H9 (cell line): ENCODE results near the gene SUPT3H. TPM values are rescaled to one million over a fixed set of nuclear protein-coding genes. Genes with fewer than 3 reads are reported as not detected.

ENCODE experiments used
- DNase-seq: peaks from one replicate; pipeline ENCODE4 v3.0.0-alpha.2; 2017
- H2AFZ ChIP-seq: one replicate; pipeline ENCODE4 v1.6.1; 2013; ENCODE audit warnings: mild to moderate bottlenecking, low read length, control low read depth, moderate library complexity
- H2AK5ac ChIP-seq: 2 replicates; pipeline ENCODE4 v1.6.1; 2013; ENCODE audit warnings: low read length, control low read depth, mixed read lengths; ENCODE audit not compliant: insufficient read length
- H2BK120ac ChIP-seq: one replicate; pipeline ENCODE4 v1.6.1; 2013; ENCODE audit warnings: low read depth, mild to moderate bottlenecking, low read length, control low read depth, inconsistent platforms; ENCODE audit not compliant: poor library complexity, severe bottlenecking
- H2BK12ac ChIP-seq: 2 replicates; pipeline ENCODE4 v1.6.1; 2013; ENCODE audit warnings: low read length, control low read depth, mixed read lengths, low read depth; ENCODE audit not compliant: insufficient read length
- H2BK15ac ChIP-seq: 2 replicates; pipeline ENCODE4 v1.6.1; 2013; ENCODE audit warnings: low read depth, low read length, control low read depth
- H2BK20ac ChIP-seq: one replicate; pipeline ENCODE4 v1.6.1; 2013; ENCODE audit warnings: low read depth, mild to moderate bottlenecking, low read length, control low read depth, inconsistent platforms; ENCODE audit not compliant: poor library complexity, severe bottlenecking
- H2BK5ac ChIP-seq: 2 replicates; pipeline ENCODE4 v1.6.1; 2013; ENCODE audit warnings: low read length, control low read depth, mixed read lengths; ENCODE audit not compliant: insufficient read length
- H3K14ac ChIP-seq: 2 replicates; pipeline ENCODE4 v1.6.1; 2013; ENCODE audit warnings: low read length, control low read depth; ENCODE audit not compliant: insufficient read depth
- H3K18ac ChIP-seq: 2 replicates; pipeline ENCODE4 v1.6.1; 2013; ENCODE audit warnings: low read depth, mild to moderate bottlenecking, mixed read lengths, low read length, control low read depth; ENCODE audit not compliant: insufficient read length
- H3K23ac ChIP-seq: 2 replicates; pipeline ENCODE4 v1.6.1; 2013; ENCODE audit warnings: low read length, control low read depth, mixed read lengths, low read depth; ENCODE audit not compliant: insufficient read length
- H3K23me2 ChIP-seq: 2 replicates; pipeline ENCODE4 v1.6.1; 2013; ENCODE audit warnings: low read depth, mild to moderate bottlenecking, mixed read lengths, low read length, control low read depth; ENCODE audit not compliant: insufficient read length, poor library complexity, severe bottlenecking
- H3K27ac ChIP-seq: 2 replicates; pipeline ENCODE4 v1.5.1; 2013; ENCODE audit warnings: low read length, control low read depth, mixed read lengths, low read depth; ENCODE audit not compliant: insufficient read length
- H3K27me3 ChIP-seq: 2 replicates; pipeline ENCODE4 v1.6.1; 2013; ENCODE audit warnings: low read length, control low read depth, inconsistent platforms; ENCODE audit not compliant: insufficient read depth
- H3K4ac ChIP-seq: 2 replicates; pipeline ENCODE4 v1.6.1; 2013; ENCODE audit warnings: low read depth, mild to moderate bottlenecking, control low read depth, inconsistent platforms, low read length, moderate library complexity
- H3K4me1 ChIP-seq: 2 replicates; pipeline ENCODE4 v1.6.1; 2013; ENCODE audit warnings: low read length, control low read depth, inconsistent platforms; ENCODE audit not compliant: insufficient read depth
- H3K4me2 ChIP-seq: 2 replicates; pipeline ENCODE4 v1.6.1; 2013; ENCODE audit warnings: low read length, control low read depth, mixed read lengths; ENCODE audit not compliant: insufficient read length, insufficient read depth
- H3K56ac ChIP-seq: 2 replicates; pipeline ENCODE4 v1.6.1; 2013; ENCODE audit warnings: low read depth, mild to moderate bottlenecking, mixed read lengths, low read length, control low read depth; ENCODE audit not compliant: insufficient read length
- H3K79me1 ChIP-seq: 2 replicates; pipeline ENCODE4 v1.6.1; 2013; ENCODE audit warnings: low read depth, mild to moderate bottlenecking, moderate library complexity, low read length, control low read depth, inconsistent platforms; ENCODE audit not compliant: insufficient read depth, poor library complexity, severe bottlenecking
- H3K79me2 ChIP-seq: 2 replicates; pipeline ENCODE4 v1.6.1; 2013; ENCODE audit warnings: low read length, control low read depth, inconsistent platforms; ENCODE audit not compliant: insufficient read depth
- H3K9ac ChIP-seq: 2 replicates; pipeline ENCODE4 v1.6.1; 2013; ENCODE audit warnings: low read length, control low read depth, mixed read lengths; ENCODE audit not compliant: insufficient read length; ENCODE audit errors: extremely low read depth
- H3K9me3 ChIP-seq: one replicate; pipeline ENCODE4 v1.6.1; 2013; ENCODE audit warnings: low read depth, low read length, inconsistent platforms; ENCODE audit not compliant: control insufficient read depth
- H3T11ph ChIP-seq: one replicate; pipeline ENCODE4 v1.6.1; 2013; ENCODE audit warnings: mild to moderate bottlenecking, low read length, control low read depth, inconsistent platforms
- H4K20me1 ChIP-seq: one replicate; pipeline ENCODE4 v1.6.1; 2013; ENCODE audit not compliant: control insufficient read depth, insufficient read length, insufficient read depth
- H4K5ac ChIP-seq: 2 replicates; pipeline ENCODE4 v1.6.1; 2013; ENCODE audit warnings: low read depth, mild to moderate bottlenecking, mixed read lengths, low read length, control low read depth; ENCODE audit not compliant: insufficient read length
- H4K8ac ChIP-seq: replicated peaks from 2 replicates; pipeline ENCODE4 v1.6.1; 2013; ENCODE audit warnings: low read length, control low read depth, mixed read lengths, low read depth; ENCODE audit not compliant: insufficient read length
- H4K91ac ChIP-seq: 2 replicates; pipeline ENCODE4 v1.6.1; 2013; ENCODE audit warnings: low read depth, mild to moderate bottlenecking, moderate library complexity, mixed read lengths, low read length, control low read depth; ENCODE audit not compliant: insufficient read length
- H3K27ac Mint-ChIP-seq, 3 experiments: 2 replicates in 2 of 3; 3 replicates in 1 of 3; pipeline ENCODE4 v1.8.0; 2020 to 2021; ENCODE audit warnings: mixed read lengths in 3 of 3, mild to moderate bottlenecking in 1 of 3, moderate library complexity in 1 of 3
- H3K27me3 Mint-ChIP-seq: 2 replicates; pipeline ENCODE4 v1.8.0; 2021; ENCODE audit warnings: low read depth, mild to moderate bottlenecking, moderate library complexity, mixed read lengths
- H3K36me3 Mint-ChIP-seq, 3 experiments: 2 replicates in 2 of 3; 3 replicates in 1 of 3; pipeline ENCODE4 v1.8.0; 2020 to 2021; ENCODE audit warnings: low read depth in 3 of 3, mixed read lengths in 3 of 3; ENCODE audit not compliant: insufficient read depth in 1 of 3
- H3K4me1 Mint-ChIP-seq, 2 experiments: 2 replicates each; pipeline ENCODE4 v1.8.0; 2020; ENCODE audit warnings: mixed read lengths in 2 of 2
- H3K4me3 Mint-ChIP-seq, 2 experiments: 2 replicates in 1 of 2; 3 replicates in 1 of 2; pipeline ENCODE4 v1.8.0; 2020 to 2021; ENCODE audit warnings: mild to moderate bottlenecking in 2 of 2, mixed read lengths in 2 of 2, moderate library complexity in 1 of 2
- H3K9me3 Mint-ChIP-seq, 2 experiments: 2 replicates in 1 of 2; 3 replicates in 1 of 2; pipeline ENCODE4 v1.8.0; 2020; ENCODE audit warnings: mild to moderate bottlenecking in 2 of 2, mixed read lengths in 2 of 2, moderate library complexity in 1 of 2
- WGBS: extraction: QIAGEN DNeasy Blood & Tissue Kit; methylation state at CpG from one replicate; pipeline ENCODE4 v1.1.7; 2013; ENCODE audit warnings: missing lambda C conversion rate, low lambda C conversion rate, mixed read lengths; ENCODE audit not compliant: insufficient read length; ENCODE audit errors: extremely low coverage; 5-methylcytosine and 5-hydroxymethylcytosine counted together
- total RNA-seq: library from RNA; stranded (reverse); gene quantifications from 2 replicates; pipeline ENCODE4 v1.2.1, GENCODE V29; 2021
- TF ChIP-seq, protein P1 (sequence below): fragments of 200-600 bp; sonication (generic); conservative IDR thresholded peaks from 3 replicates; pipeline ENCODE4 v1.8.0; 2021; ENCODE audit warnings: antibody characterized with exemption, mild to moderate bottlenecking

Gene SUPT3H
- total RNA-seq, 1 experiment from 2014 or later, result 22.5 TPM

DNA sequence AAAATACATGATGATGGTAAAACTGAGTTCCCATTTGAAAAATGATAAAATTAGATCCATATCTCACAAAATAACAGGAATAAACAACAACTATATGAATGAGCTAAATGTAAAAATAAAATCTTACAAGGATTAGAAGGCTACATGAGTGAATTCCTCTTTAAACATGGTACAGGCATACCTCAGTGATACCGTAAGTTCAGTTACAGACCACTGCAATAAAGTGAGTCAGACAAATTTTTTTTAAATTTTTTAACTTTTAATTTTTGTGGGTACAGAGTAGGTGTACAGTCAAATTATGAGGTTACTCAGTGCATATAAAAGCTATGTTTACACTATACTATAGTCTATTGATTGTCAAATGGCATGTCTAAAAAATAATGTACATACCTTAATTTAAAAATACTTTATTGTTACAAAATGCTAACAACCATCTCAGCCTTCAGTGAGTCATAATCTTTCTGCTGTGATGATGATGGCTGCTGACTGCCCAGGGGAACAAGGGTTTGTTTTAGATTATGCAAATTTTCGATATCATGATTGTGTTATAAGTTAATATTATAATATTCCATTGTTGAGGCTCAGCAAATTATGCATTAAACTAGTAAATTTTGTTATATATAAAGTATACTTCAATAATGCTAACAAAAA is 272.4 kb downstream of the SUPT3H start:
- Mint-ChIP-seq H3K36me3 (no peaks in the 10 kb centered on the region), H3K27me3 (no peaks in the 10 kb centered on the region), H3K9me3 (no peaks in the 10 kb centered on the region), H3K4me1 (peaks cover 0 to 2% of the 10 kb centered on the region in 2 experiments; a peak in 1 of 4 replicates), H3K27ac (no peak overlapping the region), H3K4me3 (no peak overlapping the region)
- WGBS, result no CpG with 5 or more reads among the region's 2 CpGs
- Histone ChIP-seq H2BK12ac (no peak overlapping the region), H4K8ac (no peak overlapping the region), H3K27ac (no peak overlapping the region), H2BK20ac (no peak overlapping the region), H3K23ac (no peak overlapping the region), H3K27me3 (no peaks in the 10 kb centered on the region), H2AFZ (no peak overlapping the region), H3K79me2 (no peaks in the 10 kb centered on the region), H3K18ac (no peak overlapping the region), H2BK120ac (no peak overlapping the region), H4K5ac (no peak overlapping the region), H4K20me1 (no peaks in the 10 kb centered on the region), H2BK5ac (no peak overlapping the region), H3K4me2 (no peak overlapping the region), H3K9ac (no peak overlapping the region), H3T11ph (no peak overlapping the region), H4K91ac (no peak overlapping the region), H2BK15ac (no peak overlapping the region), H3K79me1 (no peaks in the 10 kb centered on the region), H2AK5ac (no peak overlapping the region), H3K14ac (no peak overlapping the region), H3K4me1 (no peaks in the 10 kb centered on the region), H3K56ac (no peak overlapping the region), H3K4ac (no peak overlapping the region), H3K23me2 (no peaks in the 10 kb centered on the region), H3K9me3 (no peaks in the 10 kb centered on the region)
- no peak for DNase-seq
- TF ChIP-seq, protein P1, sequence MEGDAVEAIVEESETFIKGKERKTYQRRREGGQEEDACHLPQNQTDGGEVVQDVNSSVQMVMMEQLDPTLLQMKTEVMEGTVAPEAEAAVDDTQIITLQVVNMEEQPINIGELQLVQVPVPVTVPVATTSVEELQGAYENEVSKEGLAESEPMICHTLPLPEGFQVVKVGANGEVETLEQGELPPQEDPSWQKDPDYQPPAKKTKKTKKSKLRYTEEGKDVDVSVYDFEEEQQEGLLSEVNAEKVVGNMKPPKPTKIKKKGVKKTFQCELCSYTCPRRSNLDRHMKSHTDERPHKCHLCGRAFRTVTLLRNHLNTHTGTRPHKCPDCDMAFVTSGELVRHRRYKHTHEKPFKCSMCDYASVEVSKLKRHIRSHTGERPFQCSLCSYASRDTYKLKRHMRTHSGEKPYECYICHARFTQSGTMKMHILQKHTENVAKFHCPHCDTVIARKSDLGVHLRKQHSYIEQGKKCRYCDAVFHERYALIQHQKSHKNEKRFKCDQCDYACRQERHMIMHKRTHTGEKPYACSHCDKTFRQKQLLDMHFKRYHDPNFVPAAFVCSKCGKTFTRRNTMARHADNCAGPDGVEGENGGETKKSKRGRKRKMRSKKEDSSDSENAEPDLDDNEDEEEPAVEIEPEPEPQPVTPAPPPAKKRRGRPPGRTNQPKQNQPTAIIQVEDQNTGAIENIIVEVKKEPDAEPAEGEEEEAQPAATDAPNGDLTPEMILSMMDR, result no peak
